Measurements from ENCODE around the gene STXBP6. TPM values are rescaled to one million over a fixed set of nuclear protein-coding genes. Genes with fewer than 3 reads are reported as not detected.

STXBP6 gene
- polyA plus RNA-seq, 1 donor from 2014 or later, result 14.6 TPM

GRCh38 chr14:24928386-24928900 lies 121.5 kb downstream of the STXBP6 start:
- Histone ChIP-seq H3K4me3 (ENCODE audit: low read length) (no peak overlapping the region), H4K20me1 (ENCODE audit: insufficient read depth) (no peaks in the 10 kb centered on the region), H3K27ac (ENCODE audit: low read length) (no peak overlapping the region)

GRCh38 chr14:24927809-24928208 lies 122.1 kb downstream of the STXBP6 start:
- Histone ChIP-seq H3F3A (ENCODE audit: insufficient read depth, low read length, poor library complexity, severe bottlenecking) (no peaks in the 10 kb centered on the region), H3K36me3 (ENCODE audit: insufficient read depth, low read length) (no peaks in the 10 kb centered on the region), H3K79me2 (replicated peaks; ENCODE audit: insufficient read depth, low read length) (no peaks in the 10 kb centered on the region), H3K9me3 (ENCODE audit: low read length) (no peaks in the 10 kb centered on the region), H3K9me2 (ENCODE audit: insufficient read depth, low read length) (no peaks in the 10 kb centered on the region), H3K27me3 (ENCODE audit: insufficient read depth, low read depth, low read length) (no peaks in the 10 kb centered on the region), H3K9ac (ENCODE audit: low read length) (no peak overlapping the region), H2AFZ (ENCODE audit: low read depth, low read length) (no peak overlapping the region), H3K27ac (ENCODE audit: low read length) (no peak overlapping the region), H3K4me3 (ENCODE audit: low read length) (no peak overlapping the region), H4K20me1 (ENCODE audit: insufficient read depth) (no peaks in the 10 kb centered on the region), H3K4me2 (ENCODE audit: low read length) (no peak overlapping the region)
- no peak for TF ChIP-seq EZH2 (IDR thresholded peaks at IDR 0.05; ENCODE audit: borderline replicate concordance, insufficient read depth, low read length, poor library complexity, severe bottlenecking)
- no peak for TF ChIP-seq POLR2AphosphoS5 (IDR thresholded peaks at IDR 0.05)
- TF ChIP-seq REST (IDR thresholded peaks at IDR 0.05; ENCODE audit: borderline replicate concordance), result no peak
- TF ChIP-seq, protein P1, sequence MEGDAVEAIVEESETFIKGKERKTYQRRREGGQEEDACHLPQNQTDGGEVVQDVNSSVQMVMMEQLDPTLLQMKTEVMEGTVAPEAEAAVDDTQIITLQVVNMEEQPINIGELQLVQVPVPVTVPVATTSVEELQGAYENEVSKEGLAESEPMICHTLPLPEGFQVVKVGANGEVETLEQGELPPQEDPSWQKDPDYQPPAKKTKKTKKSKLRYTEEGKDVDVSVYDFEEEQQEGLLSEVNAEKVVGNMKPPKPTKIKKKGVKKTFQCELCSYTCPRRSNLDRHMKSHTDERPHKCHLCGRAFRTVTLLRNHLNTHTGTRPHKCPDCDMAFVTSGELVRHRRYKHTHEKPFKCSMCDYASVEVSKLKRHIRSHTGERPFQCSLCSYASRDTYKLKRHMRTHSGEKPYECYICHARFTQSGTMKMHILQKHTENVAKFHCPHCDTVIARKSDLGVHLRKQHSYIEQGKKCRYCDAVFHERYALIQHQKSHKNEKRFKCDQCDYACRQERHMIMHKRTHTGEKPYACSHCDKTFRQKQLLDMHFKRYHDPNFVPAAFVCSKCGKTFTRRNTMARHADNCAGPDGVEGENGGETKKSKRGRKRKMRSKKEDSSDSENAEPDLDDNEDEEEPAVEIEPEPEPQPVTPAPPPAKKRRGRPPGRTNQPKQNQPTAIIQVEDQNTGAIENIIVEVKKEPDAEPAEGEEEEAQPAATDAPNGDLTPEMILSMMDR (IDR thresholded peaks at IDR 0.05; ENCODE audit: poor library complexity, severe bottlenecking), result no peak
- no peak for TF ChIP-seq SMC3 (conservative IDR thresholded peaks at IDR 0.05; ENCODE audit: poor library complexity)
- no peak for TF ChIP-seq EP300 (conservative IDR thresholded peaks at IDR 0.05; ENCODE audit: poor library complexity, severe bottlenecking)
- no peak for TF ChIP-seq MXI1 (conservative IDR thresholded peaks at IDR 0.05; ENCODE audit: poor library complexity, severe bottlenecking)
- TF ChIP-seq RAD21 (conservative IDR thresholded peaks at IDR 0.05), result no peak
- no peak for TF ChIP-seq TAF1 (IDR thresholded peaks at IDR 0.05; ENCODE audit: low read depth)

More at GRCh38 chr14:24928386-24928900, 121.5 kb downstream of the STXBP6 start:
- Histone ChIP-seq H3K27me3 (ENCODE audit: insufficient read depth, low read depth, low read length) (no peaks in the 10 kb centered on the region), H3K36me3 (ENCODE audit: insufficient read depth, low read length) (no peaks in the 10 kb centered on the region), H2AFZ (ENCODE audit: low read depth, low read length) (no peak overlapping the region), H3F3A (ENCODE audit: insufficient read depth, low read length, poor library complexity, severe bottlenecking) (no peaks in the 10 kb centered on the region), H3K4me2 (ENCODE audit: low read length) (no peak overlapping the region), H3K79me2 (replicated peaks; ENCODE audit: insufficient read depth, low read length) (no peaks in the 10 kb centered on the region), H3K9ac (ENCODE audit: low read length) (no peak overlapping the region), H3K9me3 (ENCODE audit: low read length) (no peaks in the 10 kb centered on the region), H3K9me2 (ENCODE audit: insufficient read depth, low read length) (no peaks in the 10 kb centered on the region)
- TF ChIP-seq EP300 (conservative IDR thresholded peaks at IDR 0.05; ENCODE audit: poor library complexity, severe bottlenecking), result no peak
- TF ChIP-seq, protein P1 (IDR thresholded peaks at IDR 0.05; ENCODE audit: poor library complexity, severe bottlenecking), result no peak
- TF ChIP-seq EZH2 (IDR thresholded peaks at IDR 0.05; ENCODE audit: borderline replicate concordance, insufficient read depth, low read length, poor library complexity, severe bottlenecking), result no peak
- no peak for TF ChIP-seq REST (IDR thresholded peaks at IDR 0.05; ENCODE audit: borderline replicate concordance)

Data from neural cell (in vitro differentiated cells).